A375 (cell line): ENCODE results near the gene CD48. TPM values are rescaled to one million over a fixed set of nuclear protein-coding genes. Genes with fewer than 3 reads are reported as not detected.

Source experiments
- total RNA-seq: library from RNA; depleted of rRNA; stranded (reverse); fragments of >200 nt; shearing (Covaris generic); gene quantifications from 2 replicates; pipeline ENCODE4 v1.2.3, GENCODE V29; 2014; rRNA removed

CD48 gene
- not detected in 2 replicates for total RNA-seq

GRCh38 chr1:160711602-160712311, at the start of gene CD48:
TSS of gene CD48 (minus strand) at chr1:160711822. CDS start at chr1:160711763, 59 bp downstream.

GRCh38 chr1:160739098-160739511, 27.5 kb upstream of the CD48 start, which contains the start of gene SLAMF7:
TSS of gene SLAMF7 (plus strand) at chr1:160739247. CDS start at chr1:160739302, 55 bp downstream.

GRCh38 chr1:160646711-160647328, 64.8 kb downstream of the CD48 start, which contains the start of gene SLAMF1:
TSS of gene SLAMF1 (minus strand) at chr1:160647044. CDS start at chr1:160646945, 99 bp downstream.

Other genes with a start within 250 kb of the CD48 start
- gene SLAMF6, start 188.6 kb downstream of the CD48 start, total RNA-seq: not detected in 2 replicates
- gene CD84, start 132.3 kb downstream of the CD48 start, total RNA-seq: not detected in 2 replicates
- gene SLAMF1, start 64.8 kb downstream of the CD48 start, total RNA-seq: not detected in 2 replicates
- 1.8 and 3.2 TPM in 2 replicates for gene SLAMF7, start 27.4 kb upstream of the CD48 start, total RNA-seq
- not detected in 2 replicates for gene LY9, start 84.4 kb upstream of the CD48 start, total RNA-seq
- gene CD244, start 151.1 kb upstream of the CD48 start, total RNA-seq: not detected in 2 replicates
- not detected in 2 replicates for gene ITLN1, start 173.4 kb upstream of the CD48 start, total RNA-seq
- gene ITLN2, start 243.0 kb upstream of the CD48 start, total RNA-seq: 0.15 TPM in 1 of 2 replicates, not detected in the other